ENCODE measurements around the gene AKAP8.

DNA sequence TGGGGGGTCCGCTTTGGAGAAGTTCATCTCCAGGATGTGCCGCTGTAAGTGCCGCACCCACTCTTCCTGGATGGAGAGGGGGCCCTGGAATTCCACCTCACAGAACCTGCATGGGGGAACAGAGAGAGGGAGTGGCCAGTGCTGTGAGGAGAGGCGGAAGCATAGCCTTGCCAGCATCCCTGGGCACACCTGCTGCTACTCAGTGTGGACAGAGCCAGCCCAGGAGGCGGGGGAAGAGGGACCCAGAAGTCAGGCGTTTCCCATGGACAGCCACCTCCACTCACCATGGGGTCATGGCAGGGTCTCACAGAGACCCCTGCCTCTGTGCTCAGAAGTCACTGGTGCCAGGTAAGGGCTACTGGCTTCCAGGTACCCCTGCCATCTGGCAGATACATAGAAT is 43.5 kb upstream of the AKAP8 start:
- TF ChIP-seq, protein P1, sequence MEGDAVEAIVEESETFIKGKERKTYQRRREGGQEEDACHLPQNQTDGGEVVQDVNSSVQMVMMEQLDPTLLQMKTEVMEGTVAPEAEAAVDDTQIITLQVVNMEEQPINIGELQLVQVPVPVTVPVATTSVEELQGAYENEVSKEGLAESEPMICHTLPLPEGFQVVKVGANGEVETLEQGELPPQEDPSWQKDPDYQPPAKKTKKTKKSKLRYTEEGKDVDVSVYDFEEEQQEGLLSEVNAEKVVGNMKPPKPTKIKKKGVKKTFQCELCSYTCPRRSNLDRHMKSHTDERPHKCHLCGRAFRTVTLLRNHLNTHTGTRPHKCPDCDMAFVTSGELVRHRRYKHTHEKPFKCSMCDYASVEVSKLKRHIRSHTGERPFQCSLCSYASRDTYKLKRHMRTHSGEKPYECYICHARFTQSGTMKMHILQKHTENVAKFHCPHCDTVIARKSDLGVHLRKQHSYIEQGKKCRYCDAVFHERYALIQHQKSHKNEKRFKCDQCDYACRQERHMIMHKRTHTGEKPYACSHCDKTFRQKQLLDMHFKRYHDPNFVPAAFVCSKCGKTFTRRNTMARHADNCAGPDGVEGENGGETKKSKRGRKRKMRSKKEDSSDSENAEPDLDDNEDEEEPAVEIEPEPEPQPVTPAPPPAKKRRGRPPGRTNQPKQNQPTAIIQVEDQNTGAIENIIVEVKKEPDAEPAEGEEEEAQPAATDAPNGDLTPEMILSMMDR (IDR thresholded peaks at IDR 0.05): no peak
- no peak for TF ChIP-seq ZFX (IDR thresholded peaks at IDR 0.05; ENCODE audit: borderline replicate concordance)

All from 22Rv1 (cell line).